ENCODE data around the gene PARD3. TPM values are rescaled to one million over a fixed set of nuclear protein-coding genes. Genes with fewer than 3 reads are reported as not detected.
A peak's percentile ranks its signal among the peaks of the same experiment; 100 is the strongest.

Gene PARD3
- total RNA-seq, 1 donor from 2014 or later: 98.2 TPM

- FAIRE-seq: no peak
- TF ChIP-seq, protein P1, sequence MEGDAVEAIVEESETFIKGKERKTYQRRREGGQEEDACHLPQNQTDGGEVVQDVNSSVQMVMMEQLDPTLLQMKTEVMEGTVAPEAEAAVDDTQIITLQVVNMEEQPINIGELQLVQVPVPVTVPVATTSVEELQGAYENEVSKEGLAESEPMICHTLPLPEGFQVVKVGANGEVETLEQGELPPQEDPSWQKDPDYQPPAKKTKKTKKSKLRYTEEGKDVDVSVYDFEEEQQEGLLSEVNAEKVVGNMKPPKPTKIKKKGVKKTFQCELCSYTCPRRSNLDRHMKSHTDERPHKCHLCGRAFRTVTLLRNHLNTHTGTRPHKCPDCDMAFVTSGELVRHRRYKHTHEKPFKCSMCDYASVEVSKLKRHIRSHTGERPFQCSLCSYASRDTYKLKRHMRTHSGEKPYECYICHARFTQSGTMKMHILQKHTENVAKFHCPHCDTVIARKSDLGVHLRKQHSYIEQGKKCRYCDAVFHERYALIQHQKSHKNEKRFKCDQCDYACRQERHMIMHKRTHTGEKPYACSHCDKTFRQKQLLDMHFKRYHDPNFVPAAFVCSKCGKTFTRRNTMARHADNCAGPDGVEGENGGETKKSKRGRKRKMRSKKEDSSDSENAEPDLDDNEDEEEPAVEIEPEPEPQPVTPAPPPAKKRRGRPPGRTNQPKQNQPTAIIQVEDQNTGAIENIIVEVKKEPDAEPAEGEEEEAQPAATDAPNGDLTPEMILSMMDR (IDR thresholded peaks at IDR 0.05; ENCODE audit: insufficient read depth, low read length, severe bottlenecking): no peak
Observed at GRCh38 chr10:34491678-34492077, 323.4 kb downstream of the PARD3 start.

DNA sequence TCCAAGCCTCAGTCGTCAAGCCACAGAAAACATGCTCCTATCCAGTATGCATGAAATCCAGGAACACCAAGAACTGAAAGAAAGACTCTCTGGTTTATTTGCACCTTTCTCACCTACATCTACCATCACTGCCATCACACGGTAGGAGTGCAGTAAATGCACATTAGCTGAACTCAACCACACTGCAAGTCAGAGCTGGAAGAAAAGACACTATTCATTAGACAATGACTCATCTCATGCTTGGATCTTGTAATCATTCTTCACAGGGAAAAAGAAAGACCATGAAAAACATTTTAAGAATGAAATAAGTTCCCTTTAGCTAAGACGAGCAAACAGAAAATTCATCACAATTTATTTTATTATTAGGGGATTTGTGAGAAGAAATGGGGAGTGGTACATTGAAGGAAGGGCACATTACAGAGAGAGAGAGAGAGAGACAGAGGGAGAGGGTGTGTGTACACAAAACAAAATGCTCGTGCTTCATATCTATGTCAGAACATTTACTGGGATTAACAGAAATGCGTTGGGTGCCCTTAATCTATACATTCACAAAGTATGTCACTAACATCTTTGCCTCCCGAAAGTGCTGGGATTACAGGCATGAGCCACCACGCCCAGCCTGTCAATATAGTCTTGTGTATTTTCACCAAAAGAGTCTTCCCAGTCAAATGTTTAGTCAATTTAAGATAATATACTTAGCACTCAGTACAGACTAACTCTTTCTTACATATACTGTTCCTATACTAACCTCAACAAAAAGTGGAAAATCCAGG, 324.9 kb downstream of the PARD3 start:
- H3K36me3 ChIP-seq (ENCODE audit: control insufficient read depth, insufficient read depth, low read length): no peaks in the 10 kb centered on the region
- TF ChIP-seq, protein P1 (IDR thresholded peaks at IDR 0.05; ENCODE audit: insufficient read depth, low read length, severe bottlenecking): peak; percentile 1
- no peaks in the 10 kb centered on the region for H3K27me3 ChIP-seq (ENCODE audit: control insufficient read depth, insufficient read depth, low read length)
- DNase-seq (ENCODE audit: low read depth): peak; percentile 90
- FAIRE-seq: no peak
- H3K4me3 ChIP-seq (ENCODE audit: low read depth, low read length): no peak overlapping the region

More at GRCh38 chr10:34491678-34492077, 323.4 kb downstream of the PARD3 start:
- Histone ChIP-seq H3K4me3 (ENCODE audit: low read depth, low read length) (no peak overlapping the region), H3K36me3 (ENCODE audit: control insufficient read depth, insufficient read depth, low read length) (no peaks in the 10 kb centered on the region), H3K27me3 (ENCODE audit: control insufficient read depth, insufficient read depth, low read length) (no peaks in the 10 kb centered on the region)
- no peak for DNase-seq (ENCODE audit: low read depth)

GRCh38 chr10:34489411-34489810, 325.7 kb downstream of the PARD3 start:
- FAIRE-seq (no peak), DNase-seq (ENCODE audit: low read depth) (no peak)
- Histone ChIP-seq H3K36me3 (ENCODE audit: control insufficient read depth, insufficient read depth, low read length) (no peaks in the 10 kb centered on the region), H3K27me3 (ENCODE audit: control insufficient read depth, insufficient read depth, low read length) (no peaks in the 10 kb centered on the region), H3K4me3 (ENCODE audit: low read depth, low read length) (no peak overlapping the region)
- TF ChIP-seq, protein P1 (IDR thresholded peaks at IDR 0.05; ENCODE audit: insufficient read depth, low read length, severe bottlenecking): no peak

GRCh38 chr10:34488476-34489130, 326.5 kb downstream of the PARD3 start:
- FAIRE-seq: no peak
- Histone ChIP-seq H3K4me3 (ENCODE audit: low read depth, low read length) (no peak overlapping the region), H3K36me3 (ENCODE audit: control insufficient read depth, insufficient read depth, low read length) (no peaks in the 10 kb centered on the region), H3K27me3 (ENCODE audit: control insufficient read depth, insufficient read depth, low read length) (no peaks in the 10 kb centered on the region)
- TF ChIP-seq, protein P1 (IDR thresholded peaks at IDR 0.05; ENCODE audit: insufficient read depth, low read length, severe bottlenecking): no peak
- no peak for DNase-seq (ENCODE audit: low read depth)

- Histone ChIP-seq H3K4me3 (ENCODE audit: low read depth, low read length) (no peak overlapping the region), H3K27me3 (ENCODE audit: control insufficient read depth, insufficient read depth, low read length) (no peaks in the 10 kb centered on the region), H3K36me3 (ENCODE audit: control insufficient read depth, insufficient read depth, low read length) (no peaks in the 10 kb centered on the region)
- FAIRE-seq: no peak
- no peak for DNase-seq (ENCODE audit: low read depth)
- TF ChIP-seq, protein P1 (IDR thresholded peaks at IDR 0.05; ENCODE audit: insufficient read depth, low read length, severe bottlenecking): no peak
Observed at GRCh38 chr10:34486008-34486407, 329.1 kb downstream of the PARD3 start.
